ENCODE results near the gene ITIH3.

DNA sequence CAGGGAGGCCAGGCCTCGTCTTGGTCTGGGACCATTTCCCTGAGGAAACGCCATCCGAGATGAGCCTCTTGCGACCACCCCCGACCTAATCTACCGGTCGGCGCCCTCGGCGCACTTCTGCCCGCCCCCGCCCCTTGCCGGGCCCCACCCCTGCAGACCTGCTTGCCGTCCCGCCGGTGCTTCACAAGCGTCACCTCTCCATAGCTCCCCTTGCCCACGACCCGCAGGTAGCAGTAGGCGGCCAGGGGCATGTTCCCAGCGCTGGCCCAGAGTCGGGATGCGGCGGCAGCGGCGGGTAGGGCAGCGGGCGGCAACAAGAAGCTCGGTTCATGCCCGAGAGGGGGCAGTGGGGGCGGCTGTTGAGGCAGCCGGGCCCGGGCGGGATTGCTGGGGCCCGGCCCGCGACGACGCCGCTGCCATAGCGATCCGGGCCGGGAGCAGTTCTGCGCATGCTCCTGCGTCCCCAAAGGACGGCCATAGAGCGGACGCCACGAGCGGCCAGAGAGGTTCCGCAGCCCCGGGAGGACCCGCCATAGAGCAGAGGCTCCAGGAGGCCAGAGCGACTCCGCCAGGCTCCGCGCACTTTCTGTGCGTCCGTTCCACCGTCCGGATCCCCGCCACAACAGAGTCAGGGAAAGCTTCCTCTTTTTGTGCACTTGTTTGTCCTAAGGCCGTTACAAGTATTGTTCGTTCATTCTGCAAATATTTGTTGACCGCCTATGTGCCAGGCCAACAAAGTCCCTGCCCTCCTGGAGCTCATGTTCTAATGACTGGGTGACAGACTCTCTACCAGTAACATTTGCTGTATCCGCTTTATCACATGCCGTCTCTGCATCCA lies 23.9 kb upstream of the ITIH3 start, which contains the start of gene NEK4:
- TF ChIP-seq EP300 (IDR thresholded peaks at IDR 0.05; ENCODE audit: borderline replicate concordance in 1 of 2, low read depth in 1 of 2, low read length in 1 of 2) (no peak), POLR2AphosphoS5 (IDR thresholded peaks at IDR 0.05; ENCODE audit: low read depth, low read length) (peak; percentile 97), YY1 (IDR thresholded peaks at IDR 0.05; ENCODE audit: low read depth) (peak; percentile 13; the same call in 1 of the 2 replicates), MXI1 (IDR thresholded peaks at IDR 0.05; ENCODE audit: low read depth, low read length) (peak; percentile 85), RFX5 (IDR thresholded peaks at IDR 0.05; ENCODE audit: low read length) (no peak), EZH2phosphoT487 (IDR thresholded peaks at IDR 0.05; ENCODE audit: borderline replicate concordance, low read depth) (no peak), SMC3 (IDR thresholded peaks at IDR 0.05; ENCODE audit: low read depth, low read length) (no peak)
- TF ChIP-seq, protein P1, sequence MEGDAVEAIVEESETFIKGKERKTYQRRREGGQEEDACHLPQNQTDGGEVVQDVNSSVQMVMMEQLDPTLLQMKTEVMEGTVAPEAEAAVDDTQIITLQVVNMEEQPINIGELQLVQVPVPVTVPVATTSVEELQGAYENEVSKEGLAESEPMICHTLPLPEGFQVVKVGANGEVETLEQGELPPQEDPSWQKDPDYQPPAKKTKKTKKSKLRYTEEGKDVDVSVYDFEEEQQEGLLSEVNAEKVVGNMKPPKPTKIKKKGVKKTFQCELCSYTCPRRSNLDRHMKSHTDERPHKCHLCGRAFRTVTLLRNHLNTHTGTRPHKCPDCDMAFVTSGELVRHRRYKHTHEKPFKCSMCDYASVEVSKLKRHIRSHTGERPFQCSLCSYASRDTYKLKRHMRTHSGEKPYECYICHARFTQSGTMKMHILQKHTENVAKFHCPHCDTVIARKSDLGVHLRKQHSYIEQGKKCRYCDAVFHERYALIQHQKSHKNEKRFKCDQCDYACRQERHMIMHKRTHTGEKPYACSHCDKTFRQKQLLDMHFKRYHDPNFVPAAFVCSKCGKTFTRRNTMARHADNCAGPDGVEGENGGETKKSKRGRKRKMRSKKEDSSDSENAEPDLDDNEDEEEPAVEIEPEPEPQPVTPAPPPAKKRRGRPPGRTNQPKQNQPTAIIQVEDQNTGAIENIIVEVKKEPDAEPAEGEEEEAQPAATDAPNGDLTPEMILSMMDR (IDR thresholded peaks at IDR 0.05), result 0 out of 2 replicates have a peak, but pooled peaks have one; percentile 13
